CD4-positive, alpha-beta T cell treated with Interleukin-10 for 1 hour (primary cell): ENCODE results near the gene RDH5.
"Not testable (repeated sequence)": the region's sequence is repeated elsewhere in the genome, so short reads cannot be mapped to it uniquely, and the experiment has no call there.

Source experiments
- DNase-seq: peaks from one replicate; pipeline ENCODE4 v3.0.0-alpha.2; 2020

RDH5 gene

DNA sequence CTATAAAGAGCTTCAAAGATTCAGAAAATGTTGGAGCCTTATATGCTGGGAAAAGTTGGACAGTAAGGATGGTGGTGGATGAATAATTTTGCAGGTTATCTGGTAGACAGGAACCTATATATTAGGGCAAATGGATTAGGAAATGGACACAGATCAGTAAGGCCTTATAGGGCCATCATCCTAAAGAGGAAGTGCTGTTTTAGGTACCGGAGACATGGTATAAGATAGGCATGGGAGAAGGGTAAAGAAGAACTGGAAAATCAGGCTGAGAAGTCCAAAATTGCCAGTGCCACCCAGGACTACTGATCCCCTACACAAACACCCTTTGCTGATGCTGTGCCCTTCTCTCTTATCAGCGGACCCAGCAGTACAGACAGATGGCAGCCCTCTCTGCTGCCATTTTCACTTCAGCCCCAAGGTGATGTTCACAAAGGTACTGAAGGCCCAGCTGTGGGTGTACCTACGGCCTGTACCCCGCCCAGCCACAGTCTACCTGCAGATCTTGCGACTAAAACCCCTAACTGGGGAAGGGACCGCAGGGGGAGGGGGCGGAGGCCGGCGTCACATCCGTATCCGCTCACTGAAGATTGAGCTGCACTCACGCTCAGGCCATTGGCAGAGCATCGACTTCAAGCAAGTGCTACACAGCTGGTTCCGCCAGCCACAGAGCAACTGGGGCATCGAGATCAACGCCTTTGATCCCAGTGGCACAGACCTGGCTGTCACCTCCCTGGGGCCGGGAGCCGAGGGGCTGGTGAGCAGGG lies 28.2 kb downstream of the RDH5 start:
- DNase-seq, result no peak

DNA sequence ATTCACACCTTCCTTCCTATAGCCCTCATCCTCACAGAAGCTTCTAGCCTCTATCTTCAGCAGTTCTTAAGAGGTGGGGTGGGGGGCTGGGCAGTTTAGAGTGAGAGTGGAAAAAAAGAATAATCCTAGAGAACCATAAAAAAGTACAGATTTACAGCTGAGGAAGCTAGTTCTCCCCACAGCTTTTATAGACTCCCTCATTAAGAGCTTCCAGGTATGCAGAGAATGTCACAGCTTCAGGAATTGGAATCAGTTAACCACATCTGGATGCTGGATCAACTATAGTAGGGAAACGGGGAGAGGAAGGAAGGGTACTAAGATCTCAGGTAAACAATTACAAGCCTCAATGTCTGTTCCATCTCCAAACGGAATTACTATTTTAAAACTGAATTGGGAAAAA lies 35.1 kb downstream of the RDH5 start:
- no peak for DNase-seq

DNA sequence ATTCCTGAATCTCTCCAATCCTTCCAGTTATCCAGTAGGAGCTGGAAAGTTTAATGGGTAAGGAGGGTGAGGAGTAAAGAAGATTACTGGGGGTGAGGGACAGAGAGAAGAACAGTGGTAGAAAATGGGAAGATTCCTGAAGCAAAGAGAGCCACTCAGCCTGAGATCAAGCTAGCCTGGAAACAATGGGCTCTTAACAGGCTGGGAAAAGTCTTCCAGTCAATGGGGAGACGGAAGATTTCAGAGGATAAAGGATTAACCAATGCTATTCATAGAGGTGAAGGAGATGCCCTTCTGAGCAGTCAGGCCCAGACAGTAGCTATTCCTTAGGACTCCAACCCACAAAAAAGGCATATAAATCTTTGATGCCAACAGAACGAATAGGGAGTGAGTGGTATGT lies 37.5 kb downstream of the RDH5 start:
- DNase-seq, result no peak

DNA sequence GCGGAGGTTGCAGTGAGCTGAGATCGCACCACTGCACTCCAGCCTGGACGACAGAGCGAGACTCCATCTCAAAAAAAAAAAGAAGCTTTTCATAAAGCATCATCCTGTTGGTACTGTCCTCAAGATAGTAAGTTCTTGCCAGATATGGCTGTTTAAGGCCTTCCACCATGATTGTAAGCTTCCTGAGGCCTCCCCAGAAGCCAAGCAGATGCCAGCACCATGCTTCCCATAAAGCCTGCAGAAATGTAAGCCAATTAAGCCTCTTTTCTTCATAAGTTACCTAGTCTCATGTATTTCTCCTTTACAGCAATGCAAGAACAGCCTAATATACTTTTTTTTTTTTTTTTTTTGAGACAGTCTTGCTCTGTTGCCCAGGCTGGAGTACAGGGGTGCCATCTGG lies 38.4 kb downstream of the RDH5 start:
- DNase-seq, result not testable (repeated sequence)

DNA sequence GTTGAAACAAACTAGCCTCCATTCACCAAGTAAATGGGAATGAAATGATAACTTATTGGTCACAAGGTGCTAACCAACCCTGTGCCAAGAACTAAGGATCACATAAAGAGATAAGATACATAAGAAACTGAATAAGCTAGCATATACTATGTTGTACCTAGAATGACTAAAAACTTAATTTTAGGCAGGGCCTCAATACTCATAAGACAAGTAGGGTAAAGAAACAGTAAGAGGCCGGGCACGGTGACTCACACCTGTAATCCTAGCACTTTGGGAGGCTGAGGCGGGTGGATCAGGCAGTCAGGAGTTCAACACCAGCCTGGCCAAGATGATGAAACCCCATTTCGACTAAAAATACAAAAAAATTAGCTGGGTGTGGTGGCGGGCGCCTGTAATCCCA lies 40.5 kb downstream of the RDH5 start:
- no peak for DNase-seq

DNA sequence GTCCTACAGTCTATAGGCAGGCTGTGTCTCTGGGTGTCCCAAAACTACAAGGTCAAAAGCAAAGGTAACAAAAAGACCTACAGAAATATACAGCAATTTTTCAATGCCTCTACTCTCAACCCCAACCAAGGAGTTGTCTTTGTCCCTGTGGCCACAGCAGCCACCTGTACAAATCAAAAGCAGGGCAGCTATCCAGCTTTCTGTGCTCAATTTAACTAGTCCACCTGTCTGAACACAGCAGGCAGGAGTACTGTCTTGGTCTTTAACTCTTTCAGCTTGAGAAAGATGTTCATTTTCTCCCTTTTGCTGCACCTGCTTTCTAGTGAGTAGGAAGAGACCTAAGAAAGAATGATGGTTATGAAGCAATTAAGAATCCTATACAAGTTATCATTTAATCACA lies 42.5 kb downstream of the RDH5 start:
- DNase-seq, result no peak

DNA sequence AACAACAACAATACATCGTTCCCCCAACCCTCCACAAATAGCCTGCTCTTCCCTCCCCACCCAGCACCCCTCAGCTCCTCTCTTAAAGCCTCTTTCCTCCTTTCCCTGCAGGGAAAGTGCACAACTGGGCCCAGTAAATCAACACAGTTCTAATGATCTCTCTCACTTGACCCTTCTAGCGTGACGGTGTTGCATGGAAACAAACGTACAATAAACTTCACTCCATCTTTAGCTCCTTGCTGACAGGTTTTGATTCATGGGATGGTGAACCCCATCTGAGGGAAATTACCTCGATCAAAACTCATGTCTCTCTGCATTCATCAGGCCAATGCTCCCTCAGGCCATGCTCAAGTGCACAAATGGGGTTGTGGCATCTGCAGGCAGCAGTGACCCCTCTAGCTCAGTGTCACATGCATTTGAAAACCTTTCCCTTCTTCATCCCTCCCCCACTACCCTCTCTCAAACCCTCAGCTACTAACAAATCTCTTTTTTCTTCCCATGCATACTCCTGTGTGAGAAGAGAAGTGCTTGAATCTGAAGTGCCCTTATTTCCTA lies 45.6 kb downstream of the RDH5 start:
- DNase-seq, result no peak

DNA sequence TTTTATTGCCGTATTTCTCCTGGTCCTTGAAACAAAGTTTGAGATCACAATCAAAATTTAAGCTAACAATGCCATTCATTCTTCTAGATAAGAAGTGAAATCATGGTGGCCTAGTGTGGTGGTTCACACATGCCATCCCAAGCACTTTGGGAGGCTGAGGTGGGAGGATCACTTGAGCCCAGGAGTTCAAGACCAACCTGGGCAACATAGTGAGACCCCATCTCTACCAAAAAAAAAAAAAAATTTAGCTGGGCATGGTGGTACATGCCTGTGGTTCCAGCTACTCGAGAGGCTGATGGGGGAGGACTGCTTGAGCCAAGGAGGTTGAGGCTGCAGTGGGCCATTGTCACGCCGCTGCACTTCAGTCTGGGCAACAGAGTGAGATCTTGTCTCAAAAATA lies 47.0 kb downstream of the RDH5 start:
- DNase-seq, result no peak

DNA sequence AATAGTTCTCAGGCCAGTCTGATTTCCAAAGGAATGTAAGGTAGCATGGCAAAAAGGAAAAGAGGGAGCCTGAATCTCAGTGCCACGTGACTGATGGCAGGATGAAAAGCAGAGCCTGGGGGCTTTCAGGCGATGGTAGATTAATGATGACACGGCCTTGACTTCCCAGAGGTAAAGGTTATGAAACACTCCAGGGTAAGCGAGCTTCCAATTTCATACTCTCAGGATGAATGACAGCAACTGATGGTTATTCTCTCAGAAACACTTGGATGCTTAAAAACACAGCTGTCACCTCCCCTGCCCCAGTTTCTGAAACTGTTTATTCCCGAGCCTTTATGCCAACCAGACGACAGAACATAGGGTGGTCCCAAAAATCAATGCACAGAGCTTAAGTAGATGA lies 51.5 kb downstream of the RDH5 start:
- DNase-seq, result no peak
